Activated naive CD4-positive, alpha-beta T cell treated with anti-CD3 and anti-CD28 coated beads, Interleukin-2, amount 10 ng/mL, durations not matched to agents 7 days and 5 days (primary cell): ENCODE results near the gene TMEM272.

Experiments used
- CTCF ChIA-PET: fragments of 350-600 bp; sonication (Branson Sonifier 250); formaldehyde crosslinking; loops from one replicate; lab custom pipeline; 2021; ENCODE audit warnings: antibody characterized with exemption; lab: Charles Lee
- DNase-seq: peaks from one replicate; pipeline ENCODE4 v3.0.0-alpha.2; 2020
- H3K27ac Mint-ChIP-seq: one replicate; pipeline ENCODE4 v1.8.0; 2021; ENCODE audit warnings: mild to moderate bottlenecking, moderate library complexity, mixed read lengths
- H3K27me3 Mint-ChIP-seq: one replicate; pipeline ENCODE4 v1.8.0; 2021; ENCODE audit warnings: mild to moderate bottlenecking, mixed read lengths
- H3K36me3 Mint-ChIP-seq: one replicate; pipeline ENCODE4 v1.8.0; 2021; ENCODE audit warnings: mixed read lengths
- H3K4me1 Mint-ChIP-seq: one replicate; pipeline ENCODE4 v1.8.0; 2021; ENCODE audit warnings: mixed read lengths
- H3K4me3 Mint-ChIP-seq: one replicate; pipeline ENCODE4 v1.8.0; 2021; ENCODE audit warnings: mild to moderate bottlenecking, moderate library complexity, mixed read lengths
- H3K9me3 Mint-ChIP-seq: one replicate; pipeline ENCODE4 v1.8.0; 2021; ENCODE audit warnings: mixed read lengths

TMEM272 gene

DNA sequence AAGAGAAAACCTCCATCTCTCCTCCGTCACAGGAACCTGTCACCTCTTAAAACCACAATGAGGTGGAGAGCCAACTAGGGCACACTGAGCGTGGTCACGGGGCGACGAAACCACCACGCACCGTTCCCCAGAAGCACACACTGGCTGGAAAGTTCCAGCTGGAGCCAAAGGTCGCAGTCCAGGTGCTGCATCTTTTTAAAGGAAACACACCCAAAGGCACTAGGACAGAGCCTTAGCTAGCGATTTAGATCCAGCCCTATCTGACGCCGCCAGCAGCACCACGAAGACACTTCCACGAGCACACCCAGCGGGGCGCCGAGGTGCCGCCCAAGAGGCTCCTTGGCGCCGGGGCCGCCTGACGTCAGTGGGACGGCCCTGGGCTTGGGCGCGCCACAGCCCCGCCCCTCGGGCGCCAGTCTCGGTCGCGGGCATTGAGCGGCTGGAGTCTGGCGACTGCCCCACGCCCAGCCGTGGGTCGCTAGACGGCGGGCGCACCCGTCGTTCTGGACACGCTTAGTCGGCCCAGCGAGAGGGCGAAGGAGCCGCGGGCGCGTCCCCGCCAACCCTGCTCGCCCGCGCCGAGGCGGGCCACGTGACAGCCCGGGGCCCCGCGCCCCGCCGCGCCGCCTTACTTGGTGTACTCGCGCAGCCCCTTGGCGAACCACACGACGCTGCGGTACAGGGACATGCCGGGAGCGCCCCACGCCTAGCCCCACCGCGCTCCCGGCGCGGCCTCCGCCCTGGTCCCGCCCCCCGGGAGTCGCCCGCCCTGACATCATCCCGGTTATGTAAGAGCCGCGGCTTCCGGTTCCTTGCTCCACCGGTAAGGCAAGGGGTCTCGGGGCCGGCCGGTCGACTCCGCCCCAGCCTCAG is 41.3 kb downstream of the TMEM272 start, which contains the start of gene DHRS12:
DHRS12 (minus strand) TSS at position 742 of the 873 bp plus-strand sequence. CDS start 4,504 bp downstream, outside the sequence.
- CTCF ChIA-PET: interaction anchor here (0.6 to 2.1 kb wide), 4 partner anchors 10 to 30 kb away, joined by 3 to 10 read pairs (median 4); no protein-coding TSS in a partner anchor
- peaks cover 46% of the 10 kb centered on the region for H3K4me1 Mint-ChIP-seq

DNA sequence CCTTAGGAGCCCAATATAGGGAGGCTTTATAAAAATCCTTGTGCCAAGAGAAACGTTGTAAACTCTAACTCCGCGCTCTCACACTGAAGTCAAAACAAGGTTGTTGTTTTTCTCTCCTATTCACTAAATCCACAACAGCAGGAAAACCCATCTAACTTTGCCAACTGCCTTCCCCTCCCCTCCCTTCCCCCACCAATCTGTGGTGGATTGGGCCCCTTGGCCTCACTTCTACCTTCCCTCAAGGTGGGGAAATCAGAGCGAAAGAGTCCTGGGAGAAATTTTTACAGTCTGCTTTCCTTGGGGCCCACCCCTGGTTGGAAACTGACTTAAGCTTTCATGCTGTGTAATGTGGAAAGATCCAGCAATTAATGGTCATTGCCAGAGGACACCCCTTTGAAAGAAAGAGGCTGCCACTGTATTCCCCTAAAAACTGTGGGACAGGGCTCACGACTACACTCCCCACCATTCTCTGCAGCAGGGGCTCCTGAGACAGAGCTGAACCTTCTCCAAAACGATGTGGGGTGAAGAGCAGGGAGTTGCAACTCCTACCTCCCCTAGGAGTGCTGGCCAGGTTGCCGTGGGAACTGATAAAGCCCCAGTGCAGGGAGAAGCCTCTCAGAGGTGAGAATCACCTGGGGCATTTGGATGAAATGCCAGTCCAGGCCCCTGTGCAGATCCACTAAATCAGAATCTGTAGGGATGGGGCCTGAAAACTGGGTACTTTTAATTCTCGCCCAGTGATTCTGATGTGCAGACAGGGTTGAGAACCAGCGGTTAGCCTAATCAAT is 42.2 kb downstream of the TMEM272 start:
- Mint-ChIP-seq H3K27me3 (no peaks in the 10 kb centered on the region), H3K4me3 (peak overlapping the region; percentile 93), H3K4me1 (peaks cover 47% of the 10 kb centered on the region), H3K9me3 (no peaks in the 10 kb centered on the region), H3K27ac (peak overlapping the region; percentile 100), H3K36me3 (peaks cover 13% of the 10 kb centered on the region)
- CTCF ChIA-PET: interaction anchor here (0.6 to 2.7 kb wide), 5 partner anchors 11 to 677 kb away, joined by 3 to 11 read pairs (median 4); no protein-coding TSS in a partner anchor
- no peak for DNase-seq

More for the DNA sequence above, 41.3 kb downstream of the TMEM272 start, which contains the start of gene DHRS12:
- Mint-ChIP-seq H3K9me3 (no peaks in the 10 kb centered on the region), H3K4me3 (peak within 1 kb of the TSS; percentile 93), H3K27me3 (no peaks in the 10 kb centered on the region), H3K27ac (peak within 1 kb of the TSS; percentile 100), H3K36me3 (peaks cover 11% of the 10 kb centered on the region)
- peak; percentile 91 for DNase-seq

DNA sequence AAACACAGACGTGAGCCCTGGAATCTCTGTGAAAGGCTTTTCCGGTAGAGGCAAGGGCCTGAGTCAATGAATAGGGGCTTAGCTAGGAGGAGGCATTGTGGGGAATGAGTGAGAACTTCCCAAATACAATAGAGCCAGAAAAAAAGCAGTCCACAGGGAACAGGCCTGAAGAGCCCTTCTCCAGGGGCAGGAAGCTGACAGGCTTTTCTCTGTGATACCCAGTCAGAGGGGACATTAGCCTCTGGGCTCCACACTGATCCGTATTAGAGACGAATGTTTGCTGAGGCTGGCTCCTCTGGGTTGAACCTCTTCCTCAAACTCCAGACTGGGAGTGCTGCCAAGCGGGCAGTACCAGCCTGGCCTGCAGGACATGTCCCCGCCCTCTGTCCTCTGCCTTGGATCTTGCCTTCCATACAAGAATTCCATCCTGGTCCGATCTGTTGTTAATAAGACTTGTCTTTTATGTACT is 43.3 kb downstream of the TMEM272 start:
- no peak overlapping the region for H3K4me3 Mint-ChIP-seq
- no peaks in the 10 kb centered on the region for H3K27me3 Mint-ChIP-seq
- H3K36me3 Mint-ChIP-seq: peaks cover 15% of the 10 kb centered on the region
- no peak for DNase-seq
- peak overlapping the region; percentile 100 for H3K27ac Mint-ChIP-seq
- peaks cover 50% of the 10 kb centered on the region for H3K4me1 Mint-ChIP-seq
- CTCF ChIA-PET: interaction anchor here (0.7 to 5.0 kb wide), 5 partner anchors 12 to 676 kb away, joined by 3 to 45 read pairs (median 9); no protein-coding TSS in a partner anchor
- H3K9me3 Mint-ChIP-seq: no peaks in the 10 kb centered on the region

DNA sequence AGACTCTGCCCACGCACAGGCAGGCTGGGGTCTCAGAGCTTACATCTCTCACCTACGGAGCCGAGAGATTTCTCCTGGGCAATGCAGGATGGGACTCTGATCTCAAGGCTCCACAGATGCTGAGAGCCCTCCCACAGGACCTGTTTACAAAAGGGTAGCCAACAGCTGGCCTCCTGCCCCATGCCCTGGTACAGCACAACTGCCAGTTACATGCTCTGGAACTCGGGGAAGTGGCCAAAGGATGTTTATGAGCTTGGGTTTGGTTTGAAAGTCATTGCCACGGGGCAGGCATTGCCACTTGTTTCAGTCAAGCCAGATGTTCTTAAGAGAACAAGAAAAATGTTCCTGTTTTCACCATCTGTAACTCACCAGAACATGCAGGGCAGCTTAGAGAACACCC is 44.5 kb downstream of the TMEM272 start:
- no peaks in the 10 kb centered on the region for H3K27me3 Mint-ChIP-seq
- H3K36me3 Mint-ChIP-seq: peaks cover 13% of the 10 kb centered on the region
- H3K4me3 Mint-ChIP-seq: no peak overlapping the region
- no peaks in the 10 kb centered on the region for H3K9me3 Mint-ChIP-seq
- H3K4me1 Mint-ChIP-seq: peaks cover 42% of the 10 kb centered on the region
- DNase-seq: no peak
- CTCF ChIA-PET: interaction anchor here (1.2 to 5.0 kb wide), 7 partner anchors 13 to 675 kb away, joined by 3 to 45 read pairs (median 6); no protein-coding TSS in a partner anchor
- H3K27ac Mint-ChIP-seq: no peak overlapping the region

DNA sequence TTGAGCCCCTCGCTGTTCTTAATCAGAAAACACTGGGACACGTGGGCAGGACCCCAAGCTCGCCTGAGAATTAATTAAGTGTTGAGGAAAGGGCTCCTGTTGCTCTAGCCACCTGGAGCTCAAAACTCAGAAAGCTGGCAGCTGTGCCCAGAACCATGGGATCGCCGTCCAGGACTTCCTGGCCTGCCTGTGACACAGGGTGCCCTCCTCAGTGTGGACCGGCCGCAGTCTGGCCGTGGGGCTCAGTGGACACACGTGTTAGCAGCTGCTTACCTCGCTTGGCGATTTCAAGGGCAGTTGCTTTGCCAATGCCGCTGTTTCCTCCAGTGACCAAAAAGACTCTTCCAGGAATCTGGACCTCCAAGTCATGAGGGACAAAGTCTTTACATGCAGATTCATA is 45.7 kb downstream of the TMEM272 start:
- no peak overlapping the region for H3K27ac Mint-ChIP-seq
- peaks cover 8% of the 10 kb centered on the region for H3K36me3 Mint-ChIP-seq
- CTCF ChIA-PET: interaction anchor here (0.9 to 5.0 kb wide), 12 partner anchors 10 to 674 kb away, joined by 3 to 61 read pairs (median 5); partner anchors contain the start of gene INTS6
- H3K4me1 Mint-ChIP-seq: peaks cover 32% of the 10 kb centered on the region
- no peak for DNase-seq
- no peaks in the 10 kb centered on the region for H3K27me3 Mint-ChIP-seq
- no peaks in the 10 kb centered on the region for H3K9me3 Mint-ChIP-seq
- no peak overlapping the region for H3K4me3 Mint-ChIP-seq

DNA sequence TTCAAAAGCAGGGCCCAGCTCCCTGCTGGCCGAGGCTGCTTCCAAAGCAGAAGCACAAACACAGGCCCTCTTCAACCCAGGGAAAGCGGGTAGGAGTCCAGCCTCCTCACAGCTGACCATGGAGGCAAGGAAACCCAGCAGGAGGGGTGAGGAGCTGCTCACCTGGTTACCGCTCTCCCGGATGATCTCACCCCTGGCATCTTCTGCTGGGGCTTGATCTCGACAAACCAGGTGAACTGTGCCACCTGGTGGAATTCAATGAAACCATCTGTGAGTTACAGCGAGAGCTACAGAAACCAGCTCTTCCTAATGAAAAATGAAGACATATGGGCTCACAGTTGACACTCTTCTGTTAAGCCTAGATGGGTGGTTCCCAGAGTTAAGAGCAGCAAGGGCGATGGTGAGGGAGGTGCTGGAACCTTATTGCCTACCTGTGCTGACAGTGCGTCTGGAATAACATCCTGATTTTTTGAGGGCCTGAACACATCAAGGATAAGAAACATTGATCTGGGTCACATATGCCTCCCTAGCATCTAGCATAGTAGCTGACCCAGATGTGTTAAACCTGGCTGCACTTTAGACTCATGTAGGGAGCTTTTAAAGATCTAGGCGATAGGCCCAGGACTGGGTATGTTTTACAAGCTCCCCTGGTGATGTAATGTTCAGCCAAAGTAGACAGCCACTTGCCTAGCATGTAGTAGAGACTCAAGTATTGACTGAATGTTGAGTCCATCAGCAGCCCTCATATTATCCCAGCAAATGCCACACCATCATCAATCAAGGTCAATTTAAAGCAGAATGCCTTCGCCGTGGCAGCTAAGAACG is 47.1 kb downstream of the TMEM272 start:
- DNase-seq: peak; percentile 77
- CTCF ChIA-PET: interaction anchor here (0.6 to 5.7 kb wide), 46 partner anchors 9 to 673 kb away, joined by 3 to 65 read pairs (median 5); partner anchors contain the start of gene INTS6
- Mint-ChIP-seq H3K4me1 (peaks cover 37% of the 10 kb centered on the region), H3K9me3 (no peaks in the 10 kb centered on the region), H3K4me3 (no peak overlapping the region), H3K36me3 (peaks cover 11% of the 10 kb centered on the region), H3K27ac (no peak overlapping the region), H3K27me3 (no peaks in the 10 kb centered on the region)

DNA sequence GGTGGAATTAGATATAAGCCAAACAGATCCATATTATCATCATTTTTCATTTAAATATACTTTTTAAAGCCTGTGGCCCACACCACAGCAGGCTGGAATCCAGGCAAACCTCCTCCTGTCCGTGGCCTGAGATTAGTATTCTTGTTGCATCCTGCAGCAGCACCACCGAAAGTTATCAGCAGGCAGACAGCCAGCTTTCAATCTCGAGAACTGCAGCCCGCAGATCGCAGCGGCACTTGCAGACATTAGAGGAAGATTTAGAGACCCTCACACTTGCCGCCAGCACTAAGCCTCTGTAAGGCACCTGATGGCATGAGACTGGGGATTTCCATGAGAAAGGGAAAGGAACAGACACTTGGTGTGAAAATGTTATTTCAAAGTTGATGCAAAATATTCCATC is 48.4 kb downstream of the TMEM272 start:
- no peaks in the 10 kb centered on the region for H3K9me3 Mint-ChIP-seq
- no peaks in the 10 kb centered on the region for H3K27me3 Mint-ChIP-seq
- peaks cover 24% of the 10 kb centered on the region for H3K4me1 Mint-ChIP-seq
- CTCF ChIA-PET: interaction anchor here (1.1 to 5.7 kb wide), 16 partner anchors 10 to 671 kb away, joined by 3 to 65 read pairs (median 9); partner anchors contain the start of gene INTS6
- no peak overlapping the region for H3K4me3 Mint-ChIP-seq
- H3K36me3 Mint-ChIP-seq: peaks cover 11% of the 10 kb centered on the region
- no peak overlapping the region for H3K27ac Mint-ChIP-seq
- no peak for DNase-seq

DNA sequence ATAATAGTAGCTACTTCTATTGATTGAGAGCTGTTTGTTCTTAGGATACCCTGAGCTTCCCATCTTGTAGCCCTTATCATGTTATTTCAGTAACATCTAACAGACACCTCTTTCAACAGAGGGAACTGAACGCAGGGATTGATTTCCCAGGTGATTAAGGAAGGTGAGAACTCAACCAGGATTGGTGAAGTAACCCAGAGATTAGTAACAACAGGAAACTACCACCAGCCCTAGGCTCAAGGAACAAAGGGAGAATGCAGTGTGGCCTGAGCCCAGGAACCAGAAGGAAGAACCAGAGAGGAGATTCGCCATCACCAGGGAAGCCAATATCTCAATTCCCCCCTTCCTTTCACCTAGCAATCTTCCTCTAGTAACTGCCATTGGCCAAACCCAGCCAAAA is 49.6 kb downstream of the TMEM272 start:
- Mint-ChIP-seq H3K27me3 (no peaks in the 10 kb centered on the region), H3K4me1 (peaks cover 18% of the 10 kb centered on the region), H3K4me3 (no peak overlapping the region), H3K27ac (no peak overlapping the region), H3K9me3 (no peaks in the 10 kb centered on the region), H3K36me3 (peaks cover 11% of the 10 kb centered on the region)
- DNase-seq: no peak
- CTCF ChIA-PET: interaction anchor here (1.0 to 5.7 kb wide), 6 partner anchors 14 to 670 kb away, joined by 3 to 65 read pairs (median 4); no protein-coding TSS in a partner anchor

DNA sequence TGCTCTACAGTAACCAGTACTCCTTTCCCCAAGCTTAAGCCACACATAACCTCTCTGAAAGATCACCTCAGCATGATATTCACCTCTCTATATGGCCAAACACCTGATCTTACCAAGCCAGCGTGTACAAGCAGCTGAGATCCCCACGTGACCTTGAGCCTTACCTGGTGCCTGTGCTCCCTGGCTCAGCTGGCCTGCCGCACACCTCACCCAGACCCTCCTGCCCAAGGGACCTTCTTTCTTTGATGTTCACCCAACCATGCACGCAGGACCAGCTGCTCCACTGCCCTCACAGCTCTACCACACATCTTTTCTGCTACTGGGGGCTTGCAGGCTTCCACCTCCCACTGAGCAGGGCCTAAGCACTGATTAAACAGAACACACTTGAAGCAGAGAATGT is 50.0 kb downstream of the TMEM272 start:
- no peak for DNase-seq
- CTCF ChIA-PET: interaction anchor here (1.0 to 5.7 kb wide), 6 partner anchors 14 to 670 kb away, joined by 3 to 65 read pairs (median 4); no protein-coding TSS in a partner anchor
- Mint-ChIP-seq H3K4me1 (peaks cover 18% of the 10 kb centered on the region), H3K36me3 (peaks cover 11% of the 10 kb centered on the region), H3K27me3 (no peaks in the 10 kb centered on the region), H3K9me3 (no peaks in the 10 kb centered on the region), H3K4me3 (no peak overlapping the region), H3K27ac (no peak overlapping the region)

DNA sequence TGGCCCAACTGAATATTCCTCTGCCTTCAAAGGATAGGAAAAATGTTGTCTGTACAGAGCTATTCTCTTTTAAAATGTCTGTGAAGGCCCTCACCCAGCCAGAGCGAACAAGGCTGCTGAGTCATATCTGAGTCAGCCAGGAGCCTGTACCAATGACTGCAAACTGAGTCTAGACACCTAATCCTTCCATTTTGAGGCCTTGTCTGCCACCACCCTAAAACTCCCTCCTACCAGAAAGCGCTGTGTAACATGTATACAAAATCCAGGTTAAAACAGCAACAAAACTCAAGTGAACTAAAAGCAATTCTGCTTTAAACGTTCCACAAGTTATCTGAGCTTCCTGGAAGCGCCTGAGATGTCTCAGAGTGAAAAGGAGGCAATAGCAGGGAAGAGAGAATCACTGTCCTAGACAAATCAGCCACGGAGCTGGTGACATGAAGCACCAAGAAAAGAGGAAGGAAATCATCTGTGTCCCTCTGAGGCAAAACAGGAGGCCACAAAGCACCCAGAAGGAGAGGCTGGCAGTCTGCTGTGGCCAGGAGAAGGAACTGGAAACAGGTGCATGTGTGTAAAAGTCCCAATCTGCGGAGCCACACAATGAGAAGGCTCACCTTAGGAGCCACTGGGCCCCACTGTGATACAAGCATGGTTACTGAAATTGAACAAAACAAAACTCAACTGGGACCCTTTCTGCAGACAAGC is 51.3 kb downstream of the TMEM272 start:
- H3K9me3 Mint-ChIP-seq: no peaks in the 10 kb centered on the region
- CTCF ChIA-PET: interaction anchor here (0.6 to 5.7 kb wide), 6 partner anchors 13 to 507 kb away, joined by 3 to 65 read pairs (median 3); no protein-coding TSS in a partner anchor
- no peak overlapping the region for H3K4me3 Mint-ChIP-seq
- no peak for DNase-seq
- peaks cover 18% of the 10 kb centered on the region for H3K4me1 Mint-ChIP-seq
- H3K36me3 Mint-ChIP-seq: peaks cover 11% of the 10 kb centered on the region
- no peaks in the 10 kb centered on the region for H3K27me3 Mint-ChIP-seq
- no peak overlapping the region for H3K27ac Mint-ChIP-seq

DNA sequence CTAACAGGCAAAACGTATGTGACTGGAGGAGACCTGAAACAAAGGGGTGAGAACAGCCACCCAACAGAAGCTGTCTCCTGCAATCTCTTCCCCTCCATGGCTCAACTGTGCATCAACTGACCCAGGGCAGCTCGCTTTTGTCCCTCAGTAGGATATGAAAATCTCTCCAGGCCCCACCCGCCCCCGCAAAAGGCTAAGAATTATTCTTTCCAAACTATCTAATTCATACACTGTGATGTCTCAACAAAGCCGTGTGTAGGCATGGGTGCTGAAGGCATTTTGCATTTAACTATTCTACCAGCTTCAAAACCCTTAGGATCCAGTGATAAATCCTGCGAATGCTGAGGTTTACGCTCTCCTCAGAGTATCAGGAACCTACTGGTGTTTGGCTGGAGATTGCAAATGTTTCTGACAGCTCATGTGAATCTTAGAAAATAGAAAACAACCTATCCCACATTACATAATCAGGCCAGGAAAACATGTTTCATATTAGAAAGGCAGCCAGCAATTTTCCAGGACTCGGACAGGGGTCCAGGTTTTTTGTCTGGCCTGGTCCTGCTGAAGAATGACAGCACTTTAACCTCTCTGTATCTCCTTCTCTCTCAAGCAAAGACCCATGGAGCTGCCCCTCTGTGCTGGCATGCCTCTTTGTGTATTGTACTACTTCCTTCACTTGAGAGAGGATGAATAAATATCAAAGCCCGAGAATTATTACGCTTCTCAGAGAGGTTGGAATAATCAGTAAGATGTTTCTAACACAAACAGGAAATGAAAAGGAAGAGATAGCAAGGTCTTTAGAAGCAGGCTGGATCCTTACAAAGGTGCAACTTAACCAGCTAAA is 58.3 kb downstream of the TMEM272 start:
- CTCF ChIA-PET: interaction anchor here (0.6 to 2.6 kb wide), 3 partner anchors 12 to 366 kb away, joined by 3 to 19 read pairs (median 4); no protein-coding TSS in a partner anchor
- peaks cover 2% of the 10 kb centered on the region for H3K36me3 Mint-ChIP-seq
- no peak overlapping the region for H3K4me3 Mint-ChIP-seq
- H3K4me1 Mint-ChIP-seq: peaks cover 3% of the 10 kb centered on the region
- H3K9me3 Mint-ChIP-seq: no peaks in the 10 kb centered on the region
- H3K27ac Mint-ChIP-seq: no peak overlapping the region
- H3K27me3 Mint-ChIP-seq: no peaks in the 10 kb centered on the region
- DNase-seq: no peak
